Kidney epithelial cell (primary cell): ENCODE measurements around the gene COL8A1. TPM values are rescaled to one million over a fixed set of nuclear protein-coding genes. Genes with fewer than 3 reads are reported as not detected.
"Not testable (repeated sequence)": the region's sequence is repeated elsewhere in the genome, so short reads cannot be mapped to it uniquely, and the experiment has no call there.

Source experiments
- DNase-seq: peaks from one replicate; pipeline ENCODE4 v3.0.0-alpha.2; 2010; ENCODE audit warnings: low read depth
- H3K27me3 ChIP-seq: 2 replicates; pipeline ENCODE4 v1.6.0; 2011; ENCODE audit warnings: low read length; ENCODE audit not compliant: control insufficient read depth, insufficient read depth
- H3K36me3 ChIP-seq: 2 replicates; pipeline ENCODE4 v1.5.1; 2011; ENCODE audit warnings: low read length; ENCODE audit not compliant: control insufficient read depth, insufficient read depth
- H3K4me3 ChIP-seq: 2 replicates; pipeline ENCODE4 v1.5.1; 2011; ENCODE audit warnings: low read depth, mild to moderate bottlenecking, control low read depth, low read length
- CTCF ChIP-seq: IDR thresholded peaks from 2 replicates; pipeline ENCODE4 v1.5.1; 2011; ENCODE audit warnings: mild to moderate bottlenecking, moderate library complexity, low read length, control low read depth, inconsistent platforms; ENCODE audit not compliant: insufficient read depth, poor library complexity, severe bottlenecking
- total RNA-seq: library from RNA; depleted of rRNA; stranded (reverse); fragments of >200 nt; gene quantifications from 2 replicates; pipeline ENCODE4 v1.2.3, GENCODE V29; 2015

The COL8A1 gene
- total RNA-seq, 1 donor from 2014 or later = 24.4 TPM

- no peak for TF ChIP-seq CTCF
- no peaks in the 10 kb centered on the region for H3K36me3 ChIP-seq
- DNase-seq = no peak
- no peak overlapping the region for H3K4me3 ChIP-seq
- H3K27me3 ChIP-seq = no peaks in the 10 kb centered on the region
Measured at GRCh38 chr3:99839613-99840012, 201.2 kb downstream of the COL8A1 start.

GRCh38 chr3:99841949-99842348 is 203.6 kb downstream of the COL8A1 start:
- H3K36me3 ChIP-seq, H3K4me3 ChIP-seq, H3K27me3 ChIP-seq, DNase-seq: not testable (repeated sequence)

- peak; percentile 21 for DNase-seq
- no peaks in the 10 kb centered on the region for H3K36me3 ChIP-seq
- peak; percentile 57 for TF ChIP-seq CTCF
Measured at GRCh38 chr3:99842826-99843589, 204.6 kb downstream of the COL8A1 start.

GRCh38 chr3:99843590-99844258 is 205.3 kb downstream of the COL8A1 start:
- no peaks in the 10 kb centered on the region for H3K27me3 ChIP-seq
- DNase-seq = no peak
- no peaks in the 10 kb centered on the region for H3K36me3 ChIP-seq
- TF ChIP-seq CTCF = no peak
- no peak overlapping the region for H3K4me3 ChIP-seq

More at GRCh38 chr3:99842826-99843589, 204.6 kb downstream of the COL8A1 start:
- H3K27me3 ChIP-seq = no peaks in the 10 kb centered on the region
- H3K4me3 ChIP-seq = no peak overlapping the region

GRCh38 chr3:99845331-99845730 is 206.9 kb downstream of the COL8A1 start:
- no peak for TF ChIP-seq CTCF

GRCh38 chr3:99845999-99846398 is 207.6 kb downstream of the COL8A1 start:
- Histone ChIP-seq H3K27me3 (no peaks in the 10 kb centered on the region), H3K4me3 (no peak overlapping the region), H3K36me3 (no peaks in the 10 kb centered on the region)
- DNase-seq = no peak
- TF ChIP-seq CTCF = no peak

More at GRCh38 chr3:99845331-99845730, 206.9 kb downstream of the COL8A1 start:
- no peak overlapping the region for H3K4me3 ChIP-seq
- H3K27me3 ChIP-seq = no peaks in the 10 kb centered on the region
- no peaks in the 10 kb centered on the region for H3K36me3 ChIP-seq
- no peak for DNase-seq
